HG03378 (cell line): Measurements from ENCODE around the gene RASD2.

Experiments
- ATAC-seq: cut with Tn5 transposase; IDR thresholded peaks from one replicate; pipeline ENCODE4 v1.9.1; 2021; ENCODE audit warnings: mild to moderate bottlenecking, moderate library complexity; ENCODE audit not compliant: unreplicated experiment

RASD2 gene

DNA sequence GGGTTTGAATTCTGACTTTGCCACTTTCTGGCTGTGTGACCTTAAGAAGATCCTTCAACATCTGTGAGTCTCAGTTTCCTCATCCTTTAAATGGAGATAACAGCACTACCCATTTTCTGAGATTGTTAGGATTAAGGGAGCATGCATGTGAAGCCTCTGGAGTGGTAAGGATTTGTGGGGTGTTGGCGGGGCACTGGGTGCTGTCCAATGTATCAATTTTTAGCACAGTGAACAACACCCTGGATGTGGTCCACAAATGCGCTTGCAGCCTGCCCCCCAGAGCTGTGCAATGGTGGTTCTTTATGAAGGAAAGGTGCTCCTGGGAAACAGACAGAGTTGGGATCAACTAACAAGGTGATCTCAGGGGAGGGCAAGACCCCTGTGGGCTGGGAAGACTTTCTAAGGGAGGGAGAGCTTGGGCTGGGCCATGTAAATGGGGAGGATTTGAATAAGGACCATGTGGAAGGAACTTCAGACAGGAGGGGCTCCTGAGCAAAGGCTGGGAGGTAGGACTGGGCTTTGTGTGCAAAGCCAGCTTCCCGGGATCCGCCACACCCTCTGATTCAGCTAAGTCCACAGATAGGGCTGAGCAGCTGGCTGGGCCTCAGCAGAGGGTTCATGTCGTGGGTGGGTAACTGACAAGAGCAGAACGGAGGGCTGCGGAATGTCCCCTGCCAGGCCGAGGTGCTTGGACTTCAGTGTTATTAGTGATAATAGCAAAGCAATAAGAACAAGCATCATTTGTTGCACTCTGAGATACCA is 22.7 kb upstream of the RASD2 start:
- ATAC-seq: no peak

DNA sequence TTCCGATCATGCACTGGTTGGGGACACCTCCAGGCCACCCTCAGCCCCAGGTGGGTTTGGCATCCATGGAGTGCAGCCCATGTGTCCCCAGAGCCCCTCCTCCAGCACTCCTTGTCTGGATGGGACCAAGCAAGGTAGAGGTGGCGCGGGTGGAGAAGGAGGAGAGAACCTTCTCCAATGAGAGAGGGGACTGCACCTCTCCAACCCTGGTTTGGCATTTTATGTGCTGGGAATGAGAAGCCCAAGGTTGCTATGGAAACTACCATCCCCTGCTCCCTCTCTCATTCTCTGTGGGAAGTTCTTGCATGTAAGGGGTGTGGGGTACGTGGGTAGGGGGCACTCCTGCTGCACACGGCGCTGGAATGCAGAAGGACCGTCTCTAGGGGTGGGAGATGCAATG is 21.8 kb upstream of the RASD2 start:
- ATAC-seq: no peak

DNA sequence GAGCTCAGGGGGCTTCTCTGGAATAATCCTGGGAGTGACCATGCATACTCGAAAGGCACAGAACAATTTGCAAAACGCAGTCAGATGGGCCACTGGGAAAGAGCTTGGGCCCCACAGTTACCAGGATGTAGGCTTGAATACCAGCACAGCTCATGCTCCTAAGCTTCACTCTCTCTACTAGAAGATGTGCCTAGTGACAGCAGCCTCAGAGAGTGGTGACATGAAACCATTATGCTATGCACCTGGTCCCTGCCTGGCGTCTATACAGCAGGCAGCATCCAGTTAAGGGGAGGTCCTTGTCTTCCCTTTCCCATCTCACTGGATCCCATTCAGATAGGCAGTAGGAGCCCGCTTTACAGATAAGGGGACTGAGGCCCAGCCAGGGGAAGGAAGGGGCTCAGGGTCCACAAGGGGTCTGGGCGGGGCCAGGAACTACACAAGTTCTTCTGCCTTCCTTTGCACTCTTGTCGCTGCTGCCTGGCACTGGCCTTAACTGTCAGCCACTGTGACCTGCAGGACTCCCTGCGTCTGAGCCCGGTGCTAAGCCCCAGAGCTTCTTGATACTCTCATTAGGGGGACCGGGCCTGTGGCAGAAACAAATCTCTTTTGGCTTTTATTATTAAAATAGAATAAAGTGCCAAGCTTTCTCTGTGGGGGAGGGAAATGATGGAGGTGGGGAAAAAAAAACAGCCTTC is 21.2 kb upstream of the RASD2 start:
- ATAC-seq: no peak

DNA sequence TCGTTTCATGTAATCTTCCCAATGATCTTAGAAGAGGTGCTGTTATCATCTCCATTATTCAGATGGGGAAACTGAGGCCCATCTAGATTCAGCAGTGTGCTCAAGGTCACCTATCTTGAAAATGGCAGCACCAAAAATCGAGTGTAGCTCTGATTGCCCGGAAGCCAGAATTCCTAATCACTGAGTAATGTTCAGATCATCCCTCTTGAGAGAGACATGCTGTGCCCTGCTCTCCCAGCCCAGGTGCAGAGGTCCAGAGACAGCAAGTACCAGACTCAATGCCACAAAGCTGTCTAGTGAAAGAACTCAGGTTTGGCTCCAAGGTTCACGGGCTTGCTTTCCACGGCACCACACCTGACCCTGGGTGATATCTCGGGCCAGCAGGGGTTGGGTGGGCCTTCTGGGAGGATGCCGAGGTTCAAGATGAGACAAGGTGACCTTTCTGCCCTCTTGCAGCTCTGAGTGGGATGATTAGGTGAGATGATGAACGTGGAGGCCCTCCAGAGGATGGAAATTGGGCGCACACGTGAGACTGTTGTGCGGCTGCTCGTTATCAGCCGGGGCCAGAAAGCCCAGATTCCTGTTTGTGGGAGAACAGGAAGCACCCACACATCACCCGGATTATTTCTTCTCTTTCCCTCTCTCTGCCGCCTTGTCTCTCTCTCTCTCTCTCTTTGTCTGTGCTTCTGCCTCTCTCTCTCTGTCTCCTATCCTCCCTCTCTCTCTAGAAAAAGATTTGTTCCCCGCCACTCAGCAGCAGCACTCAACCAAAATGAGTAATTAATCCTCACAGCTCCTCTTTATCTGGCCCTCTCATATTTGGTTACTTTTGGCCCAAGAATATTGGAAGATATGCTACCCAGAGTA is 19.0 kb upstream of the RASD2 start:
- ATAC-seq: no peak

DNA sequence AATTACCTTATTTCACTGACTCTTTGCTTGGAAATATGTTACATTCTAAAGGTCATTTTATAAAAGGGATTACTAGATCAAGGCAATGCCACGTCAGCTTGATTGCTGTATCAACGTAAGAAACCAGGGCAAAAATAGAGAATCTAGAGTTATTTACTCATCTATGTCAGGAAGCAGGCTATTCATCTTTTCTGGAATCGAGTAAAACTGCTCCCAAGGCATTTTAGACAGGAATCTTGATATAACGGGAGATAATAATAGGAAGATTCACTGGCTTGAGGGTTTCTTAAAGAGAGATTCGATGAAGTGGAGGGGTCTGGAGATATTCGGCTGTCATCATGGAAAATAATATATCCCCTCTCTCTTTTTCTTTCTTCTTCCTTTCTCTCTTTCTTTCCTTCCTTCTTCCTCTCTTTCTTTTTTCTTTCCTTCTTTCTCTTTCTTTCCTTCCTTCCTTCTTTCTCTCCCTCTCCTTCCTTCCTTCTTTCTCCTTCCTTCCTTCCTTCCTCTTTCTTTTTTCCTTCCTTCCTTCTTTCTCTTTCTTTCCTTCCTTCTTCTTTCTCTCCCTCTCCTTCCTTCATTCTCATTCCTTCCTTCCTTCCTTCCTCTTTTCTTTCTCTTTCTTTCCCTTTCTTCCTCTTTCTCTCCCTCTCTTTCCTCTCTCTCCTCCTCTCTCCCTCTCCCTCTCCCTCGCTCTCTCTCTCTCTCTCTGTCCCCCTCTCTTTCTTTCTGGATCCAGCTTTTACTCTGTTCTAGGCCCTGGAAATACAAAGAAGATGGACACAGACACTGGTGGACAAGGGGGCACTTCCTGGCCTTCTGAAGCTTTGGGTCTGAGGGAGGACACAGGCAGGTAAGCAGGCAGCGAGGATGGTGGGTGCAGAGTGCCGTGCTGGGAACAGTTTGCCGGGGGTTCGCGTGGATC is 18.1 kb upstream of the RASD2 start:
- no peak for ATAC-seq

DNA sequence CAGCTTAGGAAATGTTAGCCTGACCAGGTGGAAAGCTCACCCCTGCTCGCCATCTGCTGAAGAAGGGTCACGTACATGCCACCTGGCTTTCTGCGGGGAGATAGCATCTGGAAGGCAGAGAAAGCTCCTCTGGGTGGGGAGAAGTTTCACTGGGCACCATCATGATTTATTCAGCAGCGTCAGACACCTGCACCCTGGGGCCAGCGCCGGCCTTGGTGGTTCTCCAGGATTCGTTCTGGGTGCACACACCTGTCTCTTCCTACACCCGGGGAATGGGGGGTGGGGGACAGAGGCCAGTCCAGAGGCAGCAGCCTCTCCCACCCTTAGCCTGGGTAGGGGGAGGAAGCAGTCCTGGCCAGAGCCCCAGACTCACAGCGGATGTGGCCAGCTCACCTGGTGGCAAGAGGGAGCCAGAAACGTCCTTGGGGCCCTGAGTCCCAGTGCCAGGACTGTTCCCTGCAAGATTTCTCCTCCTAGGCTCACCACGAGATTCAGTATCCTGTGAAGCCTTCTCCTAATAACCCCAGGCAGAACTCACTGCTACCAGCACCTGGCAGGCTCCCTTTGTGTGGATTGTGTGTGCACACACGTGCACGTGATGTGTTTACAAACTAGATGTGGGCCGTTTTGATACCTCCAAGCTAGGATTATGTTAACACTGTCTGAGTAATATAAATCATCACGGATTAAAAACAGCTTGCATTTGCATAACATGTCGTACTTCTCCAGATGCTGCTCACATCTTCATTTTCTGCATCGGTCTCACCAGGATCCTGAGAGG is 17.3 kb upstream of the RASD2 start:
- no peak for ATAC-seq

DNA sequence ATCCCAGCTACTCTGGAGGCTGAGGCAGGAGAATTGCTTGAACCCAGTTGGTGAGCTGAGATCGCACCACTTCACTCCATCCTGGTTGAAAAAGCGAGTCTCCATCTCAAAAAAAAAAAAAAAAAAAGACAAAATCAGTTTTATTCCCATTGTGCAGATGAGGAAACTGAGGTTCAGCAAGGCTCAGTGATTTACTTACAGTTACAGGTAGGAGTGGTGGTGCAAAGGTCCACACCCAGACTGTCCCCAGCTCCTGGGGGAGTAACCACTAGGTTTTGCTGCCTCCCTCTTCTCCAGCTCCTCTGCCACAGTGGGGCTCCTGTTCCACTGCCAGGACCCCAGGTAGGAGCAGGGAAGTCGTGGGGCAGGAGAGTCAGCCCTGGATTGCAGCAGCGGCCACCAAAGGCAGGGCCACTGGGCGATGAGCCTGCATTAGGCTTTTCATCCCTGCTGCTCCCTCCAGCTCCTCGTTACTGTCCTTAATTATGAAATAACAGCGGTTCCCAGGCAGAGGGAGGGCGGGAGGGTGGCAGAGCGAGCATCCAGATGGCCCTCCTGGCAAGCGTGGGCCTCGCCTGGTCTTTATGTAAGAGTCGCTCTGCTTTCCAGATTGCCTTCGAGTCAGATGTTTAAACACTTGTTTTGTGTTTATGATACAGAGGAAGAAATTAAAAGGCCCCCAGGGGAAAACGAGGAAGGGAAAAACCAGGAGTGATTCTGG is 15.5 kb upstream of the RASD2 start:
- ATAC-seq: no peak

DNA sequence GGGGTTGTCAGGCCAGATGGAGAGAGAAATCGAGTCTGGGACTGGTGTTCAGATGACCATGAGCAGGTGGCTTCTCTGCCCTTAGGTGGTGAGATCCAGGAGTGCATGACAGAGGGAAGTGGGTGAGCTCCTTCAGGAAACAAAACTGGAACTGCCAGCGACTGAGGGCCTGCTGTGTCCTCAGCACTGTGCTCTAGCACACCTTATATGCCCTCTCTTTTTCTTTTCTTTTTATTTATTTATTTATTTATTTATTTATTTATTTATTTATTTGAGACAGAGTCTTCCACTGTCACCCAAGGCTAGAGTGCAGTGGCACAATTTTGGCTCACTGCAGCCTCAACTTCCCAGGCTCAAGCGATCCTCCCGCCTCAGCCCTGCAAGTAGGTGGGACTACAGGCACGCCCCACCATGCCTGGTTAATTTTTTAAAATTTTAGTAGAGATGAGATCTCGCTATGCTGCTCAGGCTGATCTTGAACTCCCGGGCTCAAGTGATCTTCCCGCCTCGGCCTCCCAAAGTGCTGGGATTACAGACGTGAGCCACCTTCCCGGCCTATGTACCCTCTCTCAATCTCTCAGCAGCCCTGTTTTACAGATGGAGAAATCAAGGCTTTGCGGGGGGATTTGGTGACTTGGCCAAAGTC is 14.8 kb upstream of the RASD2 start:
- ATAC-seq: no peak

DNA sequence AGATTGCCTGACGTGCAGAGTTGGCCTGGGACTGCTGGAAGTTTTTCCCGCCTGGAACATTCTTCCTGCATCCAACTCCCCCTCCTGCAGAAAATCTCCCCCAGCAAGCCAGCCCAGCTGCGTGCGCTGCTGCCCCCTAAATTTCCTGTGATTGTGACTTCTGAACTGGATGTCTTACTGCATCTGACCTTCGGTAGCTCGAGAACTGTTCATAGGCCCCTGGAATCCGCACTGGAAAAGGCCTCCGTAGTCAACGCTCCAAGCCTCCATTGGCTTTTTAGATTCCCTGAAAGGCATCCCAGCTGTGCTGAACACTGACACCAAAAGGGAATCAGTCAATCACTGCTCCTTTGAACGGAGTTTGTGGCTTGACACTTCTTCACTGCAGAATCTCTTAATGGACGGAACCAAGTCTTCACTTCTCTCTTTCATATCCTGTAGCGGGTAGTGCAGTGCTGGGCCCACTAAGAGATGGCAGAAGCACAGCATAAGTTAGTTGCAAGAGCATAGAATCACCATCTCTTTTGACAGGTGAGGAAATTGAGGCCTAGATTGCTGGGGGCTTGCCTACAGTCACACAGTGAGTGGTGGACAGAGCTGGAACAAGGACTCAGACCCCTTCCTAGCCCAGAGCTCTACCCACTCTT is 14.2 kb upstream of the RASD2 start:
- ATAC-seq: no peak

DNA sequence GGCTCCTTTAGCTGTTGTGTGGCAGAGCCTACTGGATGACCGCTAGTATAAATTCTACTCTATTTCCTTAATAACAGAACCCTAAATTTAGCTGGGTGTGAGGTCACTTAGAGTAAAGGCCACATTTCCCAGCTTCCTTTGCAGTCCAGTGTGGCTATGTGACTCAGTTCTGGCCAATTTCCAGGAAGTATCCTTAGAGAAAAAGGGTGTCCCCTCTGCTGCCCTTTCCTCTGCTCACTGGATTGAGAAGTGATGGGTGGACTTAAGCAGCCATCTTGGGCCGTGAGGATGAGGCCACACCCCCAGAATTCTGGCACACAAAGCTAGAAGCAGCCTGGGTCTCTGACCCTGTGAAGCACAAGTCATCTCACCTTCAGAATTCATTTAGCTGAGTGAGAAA is 11.7 kb upstream of the RASD2 start:
- ATAC-seq: no peak

DNA sequence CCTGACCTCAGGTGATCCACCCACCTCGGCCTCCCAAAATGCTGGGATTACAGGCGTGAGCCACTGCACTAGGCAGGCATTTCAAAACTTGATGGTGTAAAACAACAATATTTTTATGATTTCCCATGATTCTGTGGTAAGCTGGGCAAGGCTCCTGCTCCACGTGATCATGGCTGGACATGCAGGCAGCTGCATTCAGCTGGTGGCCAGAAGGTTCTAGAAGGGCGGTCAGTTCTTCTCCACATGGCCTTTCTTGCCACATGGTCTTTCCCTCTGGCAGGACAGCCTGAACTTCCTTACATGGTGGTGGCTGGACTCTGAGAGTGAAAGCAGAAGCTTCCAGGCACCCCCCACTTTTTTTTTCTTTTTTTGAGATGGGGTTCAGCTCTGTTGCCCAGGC is 9.9 kb upstream of the RASD2 start:
- ATAC-seq: no peak

DNA sequence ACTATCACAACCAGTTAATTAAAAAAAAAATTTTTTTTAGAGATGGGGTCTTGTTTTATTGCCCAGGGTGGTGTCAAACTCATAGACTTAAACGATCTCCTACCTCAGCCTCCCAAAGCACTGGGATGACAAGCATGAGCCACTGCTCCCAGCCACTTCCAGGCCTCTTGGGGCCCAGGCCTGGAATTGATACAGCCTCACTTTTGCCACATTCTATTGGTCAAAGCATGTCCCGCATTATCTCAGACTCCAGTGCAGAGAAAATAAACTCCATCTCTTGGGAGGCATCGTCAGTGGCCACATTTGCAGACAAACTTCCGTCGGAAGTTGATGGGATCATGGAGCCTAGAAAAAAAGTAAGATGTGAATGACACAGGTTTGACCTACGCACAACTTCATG is 9.4 kb upstream of the RASD2 start:
- ATAC-seq: no peak

DNA sequence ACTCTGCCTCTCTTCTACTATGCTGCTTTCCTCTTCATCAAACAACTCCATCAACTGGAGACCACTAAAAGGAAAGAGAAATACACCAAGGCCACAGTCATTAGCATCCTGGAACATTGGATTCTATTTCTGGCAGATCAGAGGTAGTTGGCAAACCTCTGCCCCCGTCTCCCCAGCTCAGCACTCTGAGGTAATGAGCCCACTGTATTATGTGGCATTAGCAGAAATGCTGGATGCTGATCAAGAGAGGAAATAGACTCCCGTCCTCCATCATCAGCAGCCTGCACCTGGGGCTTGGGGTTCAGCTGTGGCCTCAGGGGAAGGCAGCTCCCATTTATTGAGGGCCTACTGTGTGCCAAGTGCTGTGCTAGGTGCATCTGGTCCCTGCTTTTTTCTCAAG is 9.0 kb upstream of the RASD2 start:
- no peak for ATAC-seq

DNA sequence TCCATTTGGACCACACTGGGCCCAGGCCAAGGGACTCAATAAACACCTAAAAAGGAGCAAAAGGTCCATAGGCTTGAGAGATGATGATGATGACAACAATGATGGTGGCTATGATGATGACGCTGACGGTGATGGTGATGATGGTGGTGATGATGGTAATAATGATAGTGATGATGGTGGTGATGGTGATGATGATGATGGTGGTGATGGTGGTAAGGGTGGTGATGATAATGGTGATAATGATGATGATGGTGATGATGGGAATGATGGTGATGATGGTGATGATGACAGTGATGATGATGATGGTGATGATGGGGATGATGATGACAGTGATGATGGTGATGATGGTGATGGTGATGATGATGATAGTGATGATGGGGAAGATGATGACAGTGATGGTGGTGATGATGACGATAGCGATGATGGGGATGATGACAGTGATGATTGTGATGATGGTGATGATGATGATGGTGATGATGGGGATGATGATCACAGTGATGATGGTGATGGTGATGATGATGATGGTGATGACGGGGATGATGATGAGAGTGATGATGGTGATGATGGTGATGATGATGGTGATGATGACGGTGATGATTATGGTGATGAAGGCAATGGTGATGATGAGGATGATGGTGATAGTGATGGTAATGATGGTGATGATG is 7.1 kb upstream of the RASD2 start:
- ATAC-seq: no peak

DNA sequence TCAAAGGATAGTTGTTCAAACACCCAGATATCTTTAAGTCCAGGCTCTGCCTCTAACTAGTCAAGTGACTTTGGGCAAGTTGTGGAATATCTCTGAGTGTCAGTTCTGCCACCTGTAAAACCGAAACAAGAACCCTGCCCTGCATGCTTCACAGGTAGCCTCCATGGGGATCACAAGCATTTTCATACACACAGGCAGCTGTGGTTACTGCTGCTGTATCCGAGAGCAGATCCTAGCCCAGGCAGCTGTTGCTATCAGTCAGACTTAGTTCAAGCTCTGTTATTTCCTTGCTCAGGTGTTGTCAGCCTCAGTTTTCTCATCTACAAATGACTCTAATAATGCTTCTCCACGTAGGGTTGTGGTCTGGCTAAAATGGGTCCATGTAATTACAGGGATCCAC is 6.5 kb upstream of the RASD2 start:
- no peak for ATAC-seq

DNA sequence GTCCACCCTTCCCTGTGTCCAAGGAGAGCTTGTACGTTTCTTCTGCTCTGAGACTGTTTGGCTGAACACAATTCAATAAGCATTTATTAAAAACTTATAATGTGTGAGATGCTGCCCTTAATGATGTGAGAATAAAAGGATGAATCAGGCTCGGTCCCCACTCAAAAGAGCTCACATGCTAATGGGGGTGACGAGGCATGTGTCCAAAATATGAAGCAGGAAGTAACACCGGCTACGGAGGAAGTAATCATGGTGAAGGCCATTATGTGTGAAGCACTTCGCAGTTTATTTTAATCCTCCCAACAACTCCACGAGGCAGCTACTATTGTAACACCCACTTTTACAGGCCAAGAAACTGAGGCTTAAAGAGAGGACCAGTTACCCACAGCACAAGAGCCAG is 3.4 kb upstream of the RASD2 start:
- no peak for ATAC-seq

DNA sequence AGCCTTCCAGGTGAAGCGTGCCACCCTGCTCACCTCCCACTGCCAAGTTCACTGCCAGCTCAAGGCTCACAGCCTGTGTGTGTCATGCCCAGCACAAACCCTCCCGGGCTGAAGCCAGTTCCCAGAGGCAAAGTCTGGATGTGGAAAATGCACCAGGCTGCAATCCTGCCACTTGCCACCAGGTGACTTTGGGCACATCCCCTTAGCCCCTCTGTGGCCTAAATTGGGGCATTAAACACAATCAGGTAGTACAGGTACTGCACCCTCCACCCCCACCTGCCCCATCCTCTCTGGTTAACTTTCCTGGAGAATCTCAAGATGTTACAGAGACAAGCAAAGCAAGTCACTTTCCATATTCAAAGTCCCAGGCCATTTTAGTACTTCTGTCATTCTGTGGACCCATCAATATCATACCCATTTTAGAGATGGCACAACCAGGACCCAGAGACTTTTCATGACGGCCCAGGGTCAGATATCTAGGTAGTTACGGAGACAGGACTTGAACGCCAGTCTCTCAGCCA is 1.8 kb upstream of the RASD2 start:
- ATAC-seq: no peak

DNA sequence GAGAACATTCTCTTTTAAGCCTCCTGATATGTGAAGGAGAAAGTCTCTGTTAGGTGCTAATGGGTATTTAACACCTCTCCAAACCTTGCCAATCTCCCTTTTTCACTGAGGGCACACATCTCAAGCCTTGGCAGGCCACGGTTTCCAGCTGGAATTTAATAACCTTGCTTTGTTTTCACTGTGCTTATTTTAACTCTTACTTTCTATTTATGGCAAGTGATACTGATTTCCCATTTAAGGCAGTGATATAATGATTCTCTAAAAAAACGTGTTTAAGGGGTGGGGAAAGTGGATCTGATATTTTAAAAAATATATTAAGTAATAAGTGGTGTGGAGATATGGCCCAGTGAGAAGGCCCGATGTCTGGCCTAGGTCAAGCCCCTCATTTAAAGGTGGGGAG is 1.1 kb upstream of the RASD2 start:
- ATAC-seq: no peak
